Measurements from ENCODE around the gene DNTTIP2.

The DNTTIP2 gene

DNA sequence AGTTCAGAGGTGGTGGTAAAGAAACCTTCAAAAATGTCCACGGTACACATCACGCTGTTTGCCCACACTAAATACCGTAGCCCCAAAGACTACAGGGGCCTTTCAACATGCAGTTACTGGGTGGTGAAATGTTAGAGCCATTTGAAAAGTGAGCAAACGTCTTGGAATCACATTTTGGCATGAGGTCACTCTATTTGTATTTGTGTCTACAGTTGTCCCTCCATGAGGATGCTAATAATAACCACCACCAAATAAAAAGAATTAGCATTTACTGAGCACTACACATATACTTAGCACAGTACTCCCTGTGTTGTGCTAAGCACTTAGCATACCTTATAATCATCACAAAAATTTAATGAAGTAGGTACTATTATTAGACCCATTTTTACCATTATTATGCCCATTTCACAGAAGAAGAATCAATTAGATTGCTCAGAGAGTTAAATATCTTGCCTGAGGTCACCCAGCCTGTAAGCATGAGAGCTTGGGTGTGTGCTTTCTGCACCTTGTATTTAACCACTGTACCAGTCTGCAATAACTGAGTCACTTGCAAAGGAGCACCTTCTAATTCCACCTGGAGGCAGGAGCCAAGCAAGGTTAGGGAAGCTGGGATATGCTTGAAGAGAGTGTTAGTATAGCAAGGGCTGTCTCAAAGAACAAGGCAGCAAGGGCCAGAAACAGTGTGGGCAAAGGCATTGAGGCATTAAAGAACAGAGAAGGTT lies 57.4 kb downstream of the DNTTIP2 start:
- no peak for DNase-seq (ENCODE audit: low spot score)
- H3K4me1 Mint-ChIP-seq (ENCODE audit: low read depth), result peaks cover 19% of the 10 kb centered on the region
- no peak overlapping the region for H3K4me3 Mint-ChIP-seq
- peaks cover 16% of the 10 kb centered on the region for H3K27me3 Mint-ChIP-seq (ENCODE audit: low read depth)
- H3K36me3 Mint-ChIP-seq (ENCODE audit: low read depth), result no peaks in the 10 kb centered on the region
- H3K27ac Mint-ChIP-seq, result no peak overlapping the region
- no peaks in the 10 kb centered on the region for H3K9me3 Mint-ChIP-seq

DNA sequence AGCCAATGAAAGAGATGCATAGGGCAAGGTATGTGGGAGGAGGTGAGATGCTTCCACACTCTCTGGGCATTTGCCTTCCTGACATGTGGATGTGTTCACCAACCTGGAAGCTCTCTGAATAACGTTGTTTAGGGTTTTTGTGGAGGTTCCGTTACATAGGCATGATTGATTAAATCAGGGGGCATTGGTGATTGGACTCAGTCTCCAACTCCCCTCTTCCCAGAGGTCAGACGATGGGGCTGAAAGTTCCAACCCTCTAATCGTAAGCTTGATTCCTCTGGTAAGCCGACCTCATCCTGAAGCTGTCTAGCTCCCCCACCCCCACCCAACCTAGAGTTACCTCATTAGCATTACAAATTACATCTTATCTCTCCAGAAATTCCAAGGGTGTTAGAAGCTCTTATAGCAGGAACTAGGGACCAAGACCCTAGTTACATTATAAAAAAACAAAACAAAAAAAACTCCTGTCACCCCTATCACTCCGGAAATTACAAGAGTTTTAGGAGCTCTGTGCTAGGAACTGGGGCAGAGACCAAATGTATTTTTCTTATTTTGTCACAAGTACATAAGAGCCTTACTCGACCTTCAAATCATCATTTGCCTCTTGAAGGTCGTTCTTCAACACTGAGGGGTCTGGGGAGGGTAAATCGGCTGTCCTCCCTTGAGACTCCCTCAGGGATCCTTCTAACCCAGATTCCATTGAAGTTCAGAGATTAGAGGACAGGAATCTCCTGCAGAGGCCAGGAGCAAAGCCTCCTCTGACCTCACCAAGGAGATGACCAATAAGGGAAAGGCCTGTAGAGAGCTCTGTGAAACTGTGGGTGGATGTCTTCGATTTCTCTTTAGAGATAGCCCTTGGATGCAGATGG lies 58.2 kb downstream of the DNTTIP2 start:
- no peak overlapping the region for H3K27ac Mint-ChIP-seq
- no peak for DNase-seq (ENCODE audit: low spot score)
- H3K36me3 Mint-ChIP-seq (ENCODE audit: low read depth), result no peaks in the 10 kb centered on the region
- H3K4me1 Mint-ChIP-seq (ENCODE audit: low read depth), result peaks cover 20% of the 10 kb centered on the region
- peaks cover 13% of the 10 kb centered on the region for H3K27me3 Mint-ChIP-seq (ENCODE audit: low read depth)
- no peaks in the 10 kb centered on the region for H3K9me3 Mint-ChIP-seq
- H3K4me3 Mint-ChIP-seq, result no peak overlapping the region

DNA sequence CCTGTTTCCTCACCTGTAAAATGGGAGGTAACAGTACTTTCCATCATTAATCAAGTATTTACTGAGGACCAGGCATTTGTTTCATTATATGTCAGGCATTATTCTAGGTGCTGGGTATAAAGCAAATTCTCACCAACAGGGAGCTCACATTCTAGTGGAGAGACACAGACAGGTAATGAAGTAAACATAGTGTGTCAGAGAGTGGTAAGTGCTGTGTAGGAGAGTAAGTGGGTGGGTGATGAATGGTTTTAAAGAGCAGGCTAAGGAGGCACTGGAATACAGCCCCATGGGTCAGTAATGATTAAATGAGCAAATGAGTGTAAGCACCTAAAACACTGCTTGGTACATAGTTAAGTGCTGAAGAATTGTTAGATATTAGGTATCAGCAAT lies 60.4 kb downstream of the DNTTIP2 start:
- no peak for DNase-seq (ENCODE audit: low spot score)
- Mint-ChIP-seq H3K27me3 (ENCODE audit: low read depth) (peaks cover 13% of the 10 kb centered on the region), H3K9me3 (no peaks in the 10 kb centered on the region), H3K4me1 (ENCODE audit: low read depth) (peaks cover 23% of the 10 kb centered on the region), H3K4me3 (peak overlapping the region; percentile 18), H3K36me3 (ENCODE audit: low read depth) (no peaks in the 10 kb centered on the region), H3K27ac (no peak overlapping the region)

DNA sequence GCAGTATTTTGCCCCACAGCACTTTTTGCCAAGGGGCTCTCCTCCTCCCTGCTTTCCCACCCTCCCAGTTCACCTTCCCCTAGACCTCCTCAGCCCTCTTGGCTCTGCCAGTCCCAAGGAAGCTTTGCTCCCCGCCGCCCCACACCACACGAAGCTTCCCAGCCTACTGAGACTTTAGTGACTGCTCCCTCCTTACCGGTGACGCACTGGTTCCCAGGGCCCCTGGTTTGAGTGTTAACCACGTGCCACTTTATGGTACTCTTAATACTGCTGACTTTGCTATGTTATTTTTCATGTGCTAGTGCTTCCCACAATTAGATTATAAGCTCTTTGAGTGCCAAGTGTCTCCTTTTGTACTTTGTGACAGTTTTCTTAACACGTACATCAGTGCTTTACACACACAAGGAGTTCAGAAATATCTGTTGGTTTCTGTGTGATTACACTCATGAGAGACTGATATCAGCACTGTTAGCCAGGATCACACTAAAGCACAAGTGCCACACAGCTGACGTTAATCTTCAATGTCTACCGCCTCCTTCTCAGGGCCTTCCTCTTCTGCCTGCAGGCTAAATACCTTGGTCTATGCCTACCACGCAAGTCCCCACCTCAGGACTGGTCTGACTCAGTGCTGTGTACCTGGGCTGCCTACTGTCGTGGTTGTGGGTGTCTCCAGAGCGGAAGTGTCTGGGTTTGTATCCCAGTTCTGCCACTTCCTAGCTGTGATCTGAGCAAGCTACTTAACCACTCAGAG lies 61.0 kb downstream of the DNTTIP2 start:
- Mint-ChIP-seq H3K36me3 (ENCODE audit: low read depth) (no peaks in the 10 kb centered on the region), H3K4me3 (peak overlapping the region; percentile 18), H3K4me1 (ENCODE audit: low read depth) (peaks cover 28% of the 10 kb centered on the region), H3K9me3 (no peaks in the 10 kb centered on the region), H3K27me3 (ENCODE audit: low read depth) (peaks cover 13% of the 10 kb centered on the region), H3K27ac (peak overlapping the region; percentile 49)
- DNase-seq (ENCODE audit: low spot score), result no peak

DNA sequence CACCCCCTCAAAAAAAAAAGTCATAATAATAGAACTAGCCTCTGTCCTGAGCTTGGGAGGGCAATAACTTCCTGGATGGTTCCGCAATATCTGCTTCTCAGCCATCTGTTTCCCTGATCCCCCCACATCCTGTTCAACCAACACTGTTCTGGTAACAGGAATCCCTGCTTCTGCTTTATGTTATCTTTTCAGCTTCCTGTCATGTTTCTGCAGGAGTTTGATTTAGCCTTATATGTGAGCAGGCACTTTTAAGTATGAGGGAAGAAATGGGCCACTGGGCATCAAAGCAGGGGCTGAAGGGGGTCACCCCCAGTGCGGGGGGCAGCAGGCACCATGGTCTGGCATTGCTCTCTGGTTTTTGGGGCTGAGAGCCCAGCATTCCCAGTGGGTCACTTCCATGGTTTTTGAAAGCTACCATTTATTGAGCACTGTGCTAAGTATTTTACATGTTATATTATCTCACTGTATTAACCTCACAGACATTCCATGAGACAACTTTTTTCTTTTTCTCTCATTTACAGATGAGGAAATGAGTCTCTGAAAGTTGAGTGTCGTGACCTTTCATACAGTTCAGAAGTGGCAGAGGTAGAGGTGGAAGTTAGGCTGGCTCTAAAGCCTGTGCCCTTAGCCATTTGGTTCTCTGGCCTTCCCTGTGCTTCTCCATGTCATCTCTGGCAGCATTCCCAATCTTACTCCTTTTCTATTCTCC lies 61.9 kb downstream of the DNTTIP2 start:
- H3K36me3 Mint-ChIP-seq (ENCODE audit: low read depth), result no peaks in the 10 kb centered on the region
- no peak overlapping the region for H3K4me3 Mint-ChIP-seq
- peaks cover 13% of the 10 kb centered on the region for H3K27me3 Mint-ChIP-seq (ENCODE audit: low read depth)
- H3K27ac Mint-ChIP-seq, result no peak overlapping the region
- no peaks in the 10 kb centered on the region for H3K9me3 Mint-ChIP-seq
- H3K4me1 Mint-ChIP-seq (ENCODE audit: low read depth), result peaks cover 30% of the 10 kb centered on the region
- DNase-seq (ENCODE audit: low spot score), result no peak
